ENCODE measurements around the gene COG5. TPM values are rescaled to one million over a fixed set of nuclear protein-coding genes. Genes with fewer than 3 reads are reported as not detected.

COG5 gene
- total RNA-seq, 1 experiment from 2014 or later, result 43.9 TPM

DNA sequence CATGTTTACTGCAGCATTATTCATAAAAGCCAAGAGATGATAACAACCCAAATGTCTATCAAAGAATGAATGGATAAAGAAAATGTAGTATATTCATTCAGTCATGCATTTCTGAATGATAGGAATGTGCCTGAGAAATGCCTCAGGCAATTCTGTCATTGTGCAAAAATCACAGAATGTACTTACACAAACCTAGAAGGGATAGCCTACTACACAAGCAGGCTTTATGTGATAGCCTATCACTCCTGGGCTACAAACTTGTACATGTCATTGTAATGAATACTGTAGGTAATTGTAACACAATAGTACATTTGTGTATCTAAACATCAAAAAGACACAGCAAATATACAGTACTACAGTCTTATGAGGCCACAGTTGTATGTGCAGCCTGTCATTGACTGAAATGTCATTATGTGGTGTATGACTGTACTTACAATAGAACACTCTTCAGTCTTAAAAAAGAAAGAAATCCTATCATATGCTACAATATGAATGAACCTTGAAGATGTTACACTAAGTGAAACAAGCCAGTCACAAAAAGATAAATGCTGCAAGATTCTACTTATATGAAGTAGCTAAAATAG, 235.6 kb downstream of the COG5 start:
- ChIA-PET CTCF (no interaction called here), POLR2A (no interaction called here)
- Histone ChIP-seq H3K4me3 (ENCODE audit: low read depth, low read length) (no peak overlapping the region), H3K4me1 (no peaks in the 10 kb centered on the region; the same call in 1 of the 2 replicates), H3K36me3 (ENCODE audit: control insufficient read depth, insufficient read depth, low read length) (no peaks in the 10 kb centered on the region), H3K9me3 (no peaks in the 10 kb centered on the region), H3K27me3 (replicated peaks; ENCODE audit: control insufficient read depth, insufficient read depth, low read length) (no peaks in the 10 kb centered on the region)
- intact Hi-C loops (cut with micrococcal nuclease; ENCODE audit: unreplicated experiment), result no loop called here
- Mint-ChIP-seq H3K27ac (ENCODE audit: unreplicated experiment) (no peak overlapping the region), H3K27me3 (ENCODE audit: insufficient read depth, unreplicated experiment) (no peaks in the 10 kb centered on the region), H3K9me3 (ENCODE audit: unreplicated experiment) (no peaks in the 10 kb centered on the region), H3K4me3 (ENCODE audit: unreplicated experiment) (no peak overlapping the region), H3K36me3 (ENCODE audit: insufficient read depth, unreplicated experiment) (no peaks in the 10 kb centered on the region), H3K4me1 (ENCODE audit: low read depth, unreplicated experiment) (no peaks in the 10 kb centered on the region)
- no TSS peak for BruUV-seq (replicated peaks)
- TF ChIP-seq, protein P1, sequence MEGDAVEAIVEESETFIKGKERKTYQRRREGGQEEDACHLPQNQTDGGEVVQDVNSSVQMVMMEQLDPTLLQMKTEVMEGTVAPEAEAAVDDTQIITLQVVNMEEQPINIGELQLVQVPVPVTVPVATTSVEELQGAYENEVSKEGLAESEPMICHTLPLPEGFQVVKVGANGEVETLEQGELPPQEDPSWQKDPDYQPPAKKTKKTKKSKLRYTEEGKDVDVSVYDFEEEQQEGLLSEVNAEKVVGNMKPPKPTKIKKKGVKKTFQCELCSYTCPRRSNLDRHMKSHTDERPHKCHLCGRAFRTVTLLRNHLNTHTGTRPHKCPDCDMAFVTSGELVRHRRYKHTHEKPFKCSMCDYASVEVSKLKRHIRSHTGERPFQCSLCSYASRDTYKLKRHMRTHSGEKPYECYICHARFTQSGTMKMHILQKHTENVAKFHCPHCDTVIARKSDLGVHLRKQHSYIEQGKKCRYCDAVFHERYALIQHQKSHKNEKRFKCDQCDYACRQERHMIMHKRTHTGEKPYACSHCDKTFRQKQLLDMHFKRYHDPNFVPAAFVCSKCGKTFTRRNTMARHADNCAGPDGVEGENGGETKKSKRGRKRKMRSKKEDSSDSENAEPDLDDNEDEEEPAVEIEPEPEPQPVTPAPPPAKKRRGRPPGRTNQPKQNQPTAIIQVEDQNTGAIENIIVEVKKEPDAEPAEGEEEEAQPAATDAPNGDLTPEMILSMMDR (IDR thresholded peaks at IDR 0.05; ENCODE audit: insufficient read depth in 1 of 2, low read depth in 1 of 2, low read length in 1 of 2, severe bottlenecking in 1 of 2, unreplicated experiment in 1 of 2), result no peak
- DNase-seq, result peak in 1 of 2 experiments; percentile 18

DNA sequence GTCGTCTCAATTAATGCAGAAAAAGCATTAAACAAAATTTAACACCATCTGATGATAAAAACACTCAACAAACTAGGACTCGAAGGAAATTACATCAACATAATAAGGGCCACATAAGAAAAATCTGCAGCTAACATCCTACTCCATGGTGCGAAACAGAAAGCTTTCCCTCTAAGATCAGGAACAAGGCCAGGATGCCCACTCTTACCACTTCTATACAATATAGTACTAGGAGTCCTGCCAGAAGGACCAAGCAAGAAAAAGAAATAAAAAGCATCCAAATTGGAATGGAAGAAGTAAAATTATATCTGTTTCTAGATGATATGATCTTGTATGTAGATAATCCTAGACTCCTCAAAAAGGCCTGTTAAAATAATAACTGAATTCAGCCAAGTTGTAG, 237.7 kb downstream of the COG5 start:
- Mint-ChIP-seq H3K27me3 (ENCODE audit: insufficient read depth, unreplicated experiment) (no peaks in the 10 kb centered on the region), H3K4me1 (ENCODE audit: low read depth, unreplicated experiment) (no peaks in the 10 kb centered on the region), H3K27ac (ENCODE audit: unreplicated experiment) (no peak overlapping the region), H3K4me3 (ENCODE audit: unreplicated experiment) (no peak overlapping the region), H3K36me3 (ENCODE audit: insufficient read depth, unreplicated experiment) (no peaks in the 10 kb centered on the region), H3K9me3 (ENCODE audit: unreplicated experiment) (no peaks in the 10 kb centered on the region)
- H3K36me3 ChIP-seq (ENCODE audit: control insufficient read depth, insufficient read depth, low read length), result no peaks in the 10 kb centered on the region
- H3K4me1 ChIP-seq, result no peaks in the 10 kb centered on the region; the same call in 1 of the 2 replicates
- H3K9me3 ChIP-seq, result no peaks in the 10 kb centered on the region
- intact Hi-C loops (cut with micrococcal nuclease; ENCODE audit: unreplicated experiment), result no loop called here
- POLR2A ChIA-PET, result no interaction called here
- TF ChIP-seq, protein P1 (IDR thresholded peaks at IDR 0.05; ENCODE audit: insufficient read depth in 1 of 2, low read depth in 1 of 2, low read length in 1 of 2, severe bottlenecking in 1 of 2, unreplicated experiment in 1 of 2), result no peak
- no peak overlapping the region for H3K4me3 ChIP-seq (ENCODE audit: low read depth, low read length)
- CTCF ChIA-PET, result no interaction called here
- DNase-seq, result no peak
- no peaks in the 10 kb centered on the region for H3K27me3 ChIP-seq (replicated peaks; ENCODE audit: control insufficient read depth, insufficient read depth, low read length)
- no TSS peak for BruUV-seq (replicated peaks)

DNA sequence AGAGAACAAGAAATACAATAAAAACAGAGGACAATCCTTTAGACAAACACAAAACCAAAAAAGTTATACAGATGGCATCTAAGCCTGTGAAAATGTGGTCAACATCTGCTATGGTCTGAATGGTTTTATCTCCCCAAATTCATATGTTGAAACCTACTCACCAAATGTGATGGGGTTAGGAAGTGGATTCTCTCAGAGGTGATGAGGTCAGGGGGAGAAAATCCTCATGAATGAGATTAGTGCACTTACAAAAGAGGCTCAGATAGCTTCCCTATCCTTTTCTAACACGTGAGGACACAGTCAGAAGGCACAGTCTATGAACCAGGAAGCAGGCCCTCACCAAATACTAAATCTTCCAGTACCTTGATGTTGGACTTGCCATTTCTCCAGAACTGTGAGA, 241.7 kb downstream of the COG5 start:
- DNase-seq, result no peak
- TF ChIP-seq, protein P1 (IDR thresholded peaks at IDR 0.05; ENCODE audit: insufficient read depth in 1 of 2, low read depth in 1 of 2, low read length in 1 of 2, severe bottlenecking in 1 of 2, unreplicated experiment in 1 of 2), result no peak
- H3K4me3 ChIP-seq (ENCODE audit: low read depth, low read length), result no peak overlapping the region
- no peaks in the 10 kb centered on the region for H3K27me3 ChIP-seq (replicated peaks; ENCODE audit: control insufficient read depth, insufficient read depth, low read length)
- H3K4me1 ChIP-seq, result no peaks in the 10 kb centered on the region; the same call in 1 of the 2 replicates
- Mint-ChIP-seq H3K4me1 (ENCODE audit: low read depth, unreplicated experiment) (peaks cover 8% of the 10 kb centered on the region), H3K4me3 (ENCODE audit: unreplicated experiment) (no peak overlapping the region), H3K36me3 (ENCODE audit: insufficient read depth, unreplicated experiment) (no peaks in the 10 kb centered on the region), H3K9me3 (ENCODE audit: unreplicated experiment) (no peaks in the 10 kb centered on the region), H3K27me3 (ENCODE audit: insufficient read depth, unreplicated experiment) (no peaks in the 10 kb centered on the region), H3K27ac (ENCODE audit: unreplicated experiment) (no peak overlapping the region)
- POLR2A ChIA-PET, result no interaction called here
- CTCF ChIA-PET, result no interaction called here
- no TSS peak for BruUV-seq (replicated peaks)
- intact Hi-C loops (cut with micrococcal nuclease; ENCODE audit: unreplicated experiment), result no loop called here
- no peaks in the 10 kb centered on the region for H3K36me3 ChIP-seq (ENCODE audit: control insufficient read depth, insufficient read depth, low read length)
- H3K9me3 ChIP-seq, result no peaks in the 10 kb centered on the region

Measured in Caco-2 (cell line).